GM19395 (cell line): ENCODE data around the gene CEP19.

Experiments
- ATAC-seq: cut with Tn5 transposase; IDR thresholded peaks from one replicate; pipeline ENCODE4 v1.9.1; 2021; ENCODE audit warnings: mild to moderate bottlenecking, moderate library complexity; ENCODE audit not compliant: unreplicated experiment

The CEP19 gene

GRCh38 chr3:196712514-196713413, 714 bp upstream of the CEP19 start:
- peak; percentile 49 for ATAC-seq

DNA sequence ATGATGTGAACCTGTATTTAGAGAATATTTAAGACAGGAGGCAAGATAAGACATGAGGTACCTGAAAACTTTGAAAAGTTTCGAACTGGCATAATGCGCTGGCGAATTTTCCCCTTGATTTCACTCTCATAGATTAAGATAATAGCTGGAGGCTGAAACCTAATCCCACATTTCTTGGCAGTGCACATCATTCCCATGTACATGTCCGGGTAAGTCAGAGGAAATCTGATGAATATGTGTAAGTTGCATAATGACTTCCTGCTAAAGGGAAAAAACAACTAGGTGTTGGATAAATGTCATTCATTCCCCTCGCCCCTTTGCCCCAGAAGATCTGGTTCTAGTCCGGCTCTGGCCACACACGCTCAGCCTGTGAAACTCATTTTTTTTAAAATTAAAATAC, 3.6 kb downstream of the CEP19 start:
- no peak for ATAC-seq

- no peak for ATAC-seq
Measured at GRCh38 chr3:196707566-196707965, 4.5 kb downstream of the CEP19 start.

DNA sequence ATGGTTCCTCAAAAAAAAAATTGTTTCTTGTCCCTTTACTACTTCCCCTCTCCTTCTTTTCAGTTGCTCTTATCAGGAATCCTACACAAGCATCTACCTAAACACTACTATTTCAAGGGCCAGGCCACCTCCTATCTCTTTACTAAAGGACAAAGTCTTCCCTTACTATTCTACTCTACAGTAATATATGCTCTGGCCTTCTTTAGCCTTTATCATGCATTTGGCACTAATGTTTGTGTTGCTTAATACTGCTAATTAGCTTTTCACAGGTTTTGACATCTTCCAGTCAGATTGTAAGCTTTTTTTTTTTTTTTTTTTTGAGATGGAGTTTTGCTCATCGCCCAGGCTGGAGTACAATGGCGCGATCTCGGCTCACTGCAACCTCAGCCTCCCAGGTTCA, 5.3 kb downstream of the CEP19 start:
- no peak for ATAC-seq

GRCh38 chr3:196706327-196706726, 5.7 kb downstream of the CEP19 start:
- no peak for ATAC-seq

DNA sequence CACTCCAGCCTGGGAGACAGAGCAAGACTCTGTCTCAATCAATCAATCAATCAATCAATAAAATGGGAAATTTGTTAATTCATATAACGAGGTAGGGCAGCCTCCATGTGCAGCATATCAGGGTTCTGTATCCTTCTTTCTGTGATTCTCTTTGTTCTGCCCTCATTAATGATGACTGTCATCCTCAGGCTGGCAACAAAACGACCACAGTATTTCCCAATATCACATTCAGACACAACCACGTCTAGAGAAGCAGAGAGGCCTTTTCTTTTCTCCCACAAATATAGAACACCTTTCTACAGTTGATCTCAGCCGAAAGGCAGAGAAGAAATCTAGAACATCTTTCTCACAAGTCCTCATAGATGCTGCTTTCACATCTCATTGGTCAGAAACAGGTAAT, 11.2 kb downstream of the CEP19 start:
- ATAC-seq: no peak

DNA sequence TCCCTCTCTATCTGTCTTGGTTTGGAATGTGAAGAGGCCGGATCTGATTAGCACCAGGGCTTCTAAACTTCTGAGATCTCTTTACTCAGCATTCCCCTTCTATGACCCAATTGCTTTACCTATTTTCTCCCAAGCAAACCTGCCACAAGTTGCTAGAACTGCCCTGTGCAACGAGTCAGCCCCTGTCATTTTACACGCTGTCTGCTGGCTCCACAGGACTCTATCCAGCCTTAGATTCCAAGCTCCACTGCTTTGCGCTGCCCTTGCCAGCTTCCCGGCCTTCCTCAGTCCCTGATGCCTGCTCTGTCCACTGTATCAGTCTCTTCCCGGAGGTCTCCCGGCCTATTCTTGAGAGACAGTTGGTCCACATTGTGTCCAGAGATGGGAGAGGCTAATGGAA, 12.3 kb downstream of the CEP19 start:
- ATAC-seq: no peak

DNA sequence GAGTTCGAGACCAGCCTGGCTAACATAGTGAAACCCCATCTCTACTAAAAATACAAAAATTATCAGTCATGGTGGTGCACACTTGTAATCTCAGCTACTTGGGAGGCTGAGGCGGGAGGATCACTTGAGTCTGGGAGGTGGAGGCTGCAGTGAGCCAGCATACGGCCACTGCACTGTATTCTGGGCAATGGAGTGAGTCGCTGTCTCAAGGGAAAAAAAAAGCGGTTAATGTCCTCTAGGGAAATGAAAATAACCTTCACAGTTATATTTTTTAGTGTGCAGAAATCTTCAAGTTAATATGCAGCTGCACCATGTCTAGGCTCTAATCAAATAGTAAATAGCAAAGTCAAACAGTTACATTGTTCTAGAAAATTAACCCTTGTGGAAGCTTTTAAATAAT, 14.8 kb downstream of the CEP19 start:
- no peak for ATAC-seq

GRCh38 chr3:196695849-196696226, 16.2 kb downstream of the CEP19 start:
- ATAC-seq: no peak

DNA sequence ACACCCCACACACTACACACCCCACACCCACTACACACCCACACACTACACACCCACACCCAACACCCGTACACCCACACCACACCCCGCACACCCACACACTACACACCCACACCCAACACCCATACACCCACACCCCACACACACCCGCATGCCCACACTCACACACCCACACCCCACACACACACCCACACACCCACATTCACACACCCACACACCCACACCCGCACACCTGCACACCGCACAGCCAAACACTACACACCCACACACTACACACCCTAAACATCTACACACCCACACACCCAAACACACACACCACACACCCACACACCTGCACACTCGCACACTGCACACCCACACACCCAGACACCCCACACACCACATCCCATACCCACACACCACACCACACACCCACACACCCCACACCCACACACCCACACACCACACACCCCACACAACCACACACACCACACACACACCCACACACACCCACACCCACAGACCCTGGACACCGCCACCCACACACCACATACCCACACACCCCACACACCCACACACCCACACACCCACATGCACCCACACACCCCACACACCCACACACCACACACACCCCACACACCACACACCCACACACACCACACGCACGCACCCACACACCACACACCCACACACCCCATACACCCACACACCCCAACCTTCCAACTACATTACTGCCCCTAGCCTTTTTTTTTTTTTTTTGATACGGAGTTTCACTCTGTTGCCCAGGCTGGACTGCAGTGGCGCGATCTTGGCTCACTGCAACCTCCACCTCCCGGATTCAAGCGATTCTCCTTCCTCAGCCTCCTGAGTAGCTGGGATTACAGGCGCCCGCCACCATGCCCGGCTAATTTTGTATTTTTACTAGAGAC, 16.9 kb downstream of the CEP19 start:
- no peak for ATAC-seq

- ATAC-seq: no peak
Measured at GRCh38 chr3:196694202-196694638, 17.8 kb downstream of the CEP19 start.

DNA sequence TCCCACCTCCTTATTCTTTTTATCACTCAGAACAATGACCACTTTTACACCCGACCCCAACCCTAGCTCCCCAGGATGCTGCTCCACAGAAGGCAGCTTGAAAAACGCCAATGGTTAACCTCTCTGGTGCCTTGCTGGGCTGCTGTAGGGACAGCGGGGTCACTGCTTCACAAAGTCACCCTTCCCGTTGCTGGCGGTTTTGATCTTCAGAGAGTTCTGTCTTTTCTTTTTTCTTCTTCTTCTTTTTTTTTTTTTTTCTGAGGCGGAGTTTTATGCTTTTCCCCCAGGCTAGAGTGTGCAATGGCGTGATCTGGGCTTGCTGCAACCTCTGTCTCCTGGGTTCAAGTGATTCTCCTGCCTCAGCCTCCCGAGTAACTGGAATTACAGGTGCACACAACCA, 20.7 kb downstream of the CEP19 start:
- no peak for ATAC-seq

DNA sequence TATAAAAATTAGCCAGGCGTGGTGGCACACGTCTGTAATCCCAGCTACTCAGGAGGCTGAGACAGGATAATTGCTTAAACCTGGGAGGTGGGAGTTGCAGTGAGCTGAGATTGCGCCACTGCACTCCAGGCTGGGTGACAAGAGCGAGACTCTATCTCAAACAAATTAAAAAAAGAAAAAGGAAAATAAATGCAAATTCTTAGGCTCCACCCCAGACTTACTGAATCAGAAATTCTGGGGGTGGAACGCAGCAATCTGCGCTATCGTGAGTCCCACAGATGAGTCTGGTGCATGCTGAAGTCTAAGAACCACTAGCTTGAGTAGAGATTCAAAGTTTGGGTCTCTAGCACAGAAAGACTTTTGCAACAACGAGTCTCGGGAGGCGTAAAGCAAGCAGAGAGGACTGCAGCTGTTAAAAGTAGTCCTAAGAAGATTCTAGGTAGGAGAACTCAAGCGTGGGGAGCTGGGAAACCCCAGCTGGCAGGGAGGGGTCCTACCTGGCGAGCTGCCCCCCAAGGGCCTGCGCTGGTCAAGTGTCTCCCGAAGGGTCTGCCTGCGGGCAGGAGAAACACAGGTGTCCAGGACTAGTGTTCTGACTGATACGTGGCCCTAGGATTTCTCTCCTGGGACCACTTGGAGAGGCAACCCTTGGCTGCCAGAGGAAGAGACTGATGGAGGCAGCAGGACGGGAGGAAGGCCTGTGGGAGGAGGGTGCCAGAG, 21.9 kb downstream of the CEP19 start:
- no peak for ATAC-seq

- ATAC-seq: no peak
Measured at GRCh38 chr3:196688349-196688748, 23.7 kb downstream of the CEP19 start.

DNA sequence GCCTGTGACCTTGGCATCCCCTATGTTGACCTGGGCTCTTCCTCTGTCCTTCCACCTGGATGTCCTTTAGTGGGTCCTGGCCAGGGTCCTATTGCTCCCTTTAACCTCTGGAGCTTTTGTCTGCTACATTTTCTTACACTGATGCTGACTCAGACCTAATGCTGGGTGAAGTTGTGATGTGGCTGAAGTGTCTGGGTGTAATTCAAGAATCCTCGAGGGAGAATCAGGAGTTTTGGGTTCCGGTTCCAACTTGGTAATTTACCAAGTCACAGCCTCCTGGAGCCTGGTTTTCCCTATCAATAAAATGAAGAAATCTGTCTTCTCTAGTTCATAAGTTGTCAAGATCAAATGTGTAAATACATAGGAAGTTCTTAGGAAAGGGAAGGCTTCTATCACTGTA, 25.6 kb downstream of the CEP19 start:
- ATAC-seq: no peak

DNA sequence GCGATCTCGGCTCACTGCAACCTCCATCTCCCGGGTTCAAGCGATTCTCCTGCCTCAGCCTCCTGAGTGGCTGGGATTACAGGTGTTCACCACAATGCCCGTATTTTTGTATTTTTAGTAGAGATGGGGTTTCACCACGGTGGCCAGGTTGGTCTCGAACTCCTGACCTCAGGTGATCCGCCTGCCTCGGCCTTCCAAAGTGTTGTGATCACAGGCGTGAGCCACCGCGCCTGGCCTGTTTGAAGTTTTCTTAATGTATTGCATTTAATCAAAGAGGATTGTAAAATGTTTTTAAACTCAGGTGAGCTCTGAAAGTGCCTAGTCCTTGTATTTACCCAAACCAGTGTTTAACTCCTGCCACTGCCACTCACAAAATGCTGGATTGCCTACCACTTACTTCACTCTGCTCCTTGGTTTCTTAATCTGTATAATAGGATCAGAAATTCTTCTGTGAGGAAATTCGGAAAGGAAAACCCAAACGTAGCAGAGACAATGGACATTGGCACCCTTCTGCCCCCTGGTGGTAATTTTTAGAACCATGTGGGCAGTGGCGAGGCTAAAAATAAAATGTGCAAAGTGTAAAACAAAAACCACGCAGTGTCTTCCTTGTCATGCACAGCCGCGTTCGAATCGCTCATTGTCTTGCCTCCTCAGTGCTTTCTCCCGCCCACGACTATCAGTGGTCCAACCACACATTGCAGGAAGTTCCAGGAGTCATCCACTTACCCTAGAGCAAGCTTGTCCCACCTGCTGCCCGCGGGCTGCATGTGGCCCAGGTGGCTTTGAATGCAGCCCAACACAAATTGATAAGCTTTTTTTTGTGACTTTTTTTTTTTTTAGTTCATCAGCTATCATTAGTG, 27.3 kb downstream of the CEP19 start:
- peak; percentile 93 for ATAC-seq

DNA sequence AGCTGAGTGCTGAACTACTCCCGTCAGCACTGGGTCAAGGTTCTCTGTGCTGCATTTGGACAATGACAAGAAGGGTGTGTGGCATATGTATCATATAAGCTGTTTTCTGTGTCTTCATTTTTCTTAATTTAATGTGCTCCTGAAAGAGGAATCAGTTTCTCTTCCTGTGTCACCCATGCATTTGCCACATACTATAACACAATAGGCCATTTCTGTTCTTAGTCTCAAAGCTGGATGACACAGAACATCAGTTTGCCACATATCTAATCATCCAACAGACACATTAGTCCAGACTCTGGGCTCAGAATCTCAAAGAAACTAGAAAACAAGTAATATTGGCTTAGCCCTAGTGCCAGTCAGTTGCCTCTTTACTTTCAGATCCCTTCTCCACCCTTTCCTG, 34.1 kb downstream of the CEP19 start:
- ATAC-seq: no peak

GRCh38 chr3:196677353-196677752, 34.7 kb downstream of the CEP19 start:
- ATAC-seq: no peak

- no peak for ATAC-seq
Measured at GRCh38 chr3:196673632-196674031, 38.4 kb downstream of the CEP19 start.

DNA sequence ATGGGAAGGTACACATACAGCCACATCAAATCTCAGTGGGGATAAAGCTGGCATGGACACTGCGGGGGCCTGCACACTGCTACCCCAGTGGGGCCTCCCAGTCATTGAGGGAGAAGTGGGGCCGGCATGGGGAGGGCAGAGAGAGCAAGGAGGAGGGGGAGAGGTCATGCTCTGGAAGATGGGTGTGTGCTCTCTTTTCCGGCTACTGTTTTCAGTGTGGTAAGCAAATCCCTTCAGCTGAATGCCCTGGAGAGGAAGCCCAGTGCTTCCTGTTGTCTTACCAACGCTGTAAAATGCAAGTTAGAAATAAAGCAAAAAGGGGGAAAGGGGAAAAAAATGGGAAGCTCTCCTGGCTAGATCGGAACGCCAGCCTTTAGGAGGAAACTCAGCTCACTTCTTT, 41.7 kb downstream of the CEP19 start:
- ATAC-seq: no peak
